Tongue (tissue), 2 donors: ENCODE results near the gene MXRA5. TPM values are rescaled to one million over a fixed set of nuclear protein-coding genes. Genes with fewer than 3 reads are reported as not detected.
A peak's percentile ranks its signal among the peaks of the same experiment; 100 is the strongest.
"Not testable (repeated sequence)": the region's sequence is repeated elsewhere in the genome, so short reads cannot be mapped to it uniquely, and the experiment has no call there.

Source experiments
- DNase-seq: peaks from one replicate; pipeline ENCODE4 v3.0.0-alpha.2; 2015
- total RNA-seq: library from RNA; depleted of rRNA; stranded (reverse); fragments of >200 nt; gene quantifications from one replicate; pipeline ENCODE4 v1.2.3, GENCODE V29; 2014

The MXRA5 gene, protein sequence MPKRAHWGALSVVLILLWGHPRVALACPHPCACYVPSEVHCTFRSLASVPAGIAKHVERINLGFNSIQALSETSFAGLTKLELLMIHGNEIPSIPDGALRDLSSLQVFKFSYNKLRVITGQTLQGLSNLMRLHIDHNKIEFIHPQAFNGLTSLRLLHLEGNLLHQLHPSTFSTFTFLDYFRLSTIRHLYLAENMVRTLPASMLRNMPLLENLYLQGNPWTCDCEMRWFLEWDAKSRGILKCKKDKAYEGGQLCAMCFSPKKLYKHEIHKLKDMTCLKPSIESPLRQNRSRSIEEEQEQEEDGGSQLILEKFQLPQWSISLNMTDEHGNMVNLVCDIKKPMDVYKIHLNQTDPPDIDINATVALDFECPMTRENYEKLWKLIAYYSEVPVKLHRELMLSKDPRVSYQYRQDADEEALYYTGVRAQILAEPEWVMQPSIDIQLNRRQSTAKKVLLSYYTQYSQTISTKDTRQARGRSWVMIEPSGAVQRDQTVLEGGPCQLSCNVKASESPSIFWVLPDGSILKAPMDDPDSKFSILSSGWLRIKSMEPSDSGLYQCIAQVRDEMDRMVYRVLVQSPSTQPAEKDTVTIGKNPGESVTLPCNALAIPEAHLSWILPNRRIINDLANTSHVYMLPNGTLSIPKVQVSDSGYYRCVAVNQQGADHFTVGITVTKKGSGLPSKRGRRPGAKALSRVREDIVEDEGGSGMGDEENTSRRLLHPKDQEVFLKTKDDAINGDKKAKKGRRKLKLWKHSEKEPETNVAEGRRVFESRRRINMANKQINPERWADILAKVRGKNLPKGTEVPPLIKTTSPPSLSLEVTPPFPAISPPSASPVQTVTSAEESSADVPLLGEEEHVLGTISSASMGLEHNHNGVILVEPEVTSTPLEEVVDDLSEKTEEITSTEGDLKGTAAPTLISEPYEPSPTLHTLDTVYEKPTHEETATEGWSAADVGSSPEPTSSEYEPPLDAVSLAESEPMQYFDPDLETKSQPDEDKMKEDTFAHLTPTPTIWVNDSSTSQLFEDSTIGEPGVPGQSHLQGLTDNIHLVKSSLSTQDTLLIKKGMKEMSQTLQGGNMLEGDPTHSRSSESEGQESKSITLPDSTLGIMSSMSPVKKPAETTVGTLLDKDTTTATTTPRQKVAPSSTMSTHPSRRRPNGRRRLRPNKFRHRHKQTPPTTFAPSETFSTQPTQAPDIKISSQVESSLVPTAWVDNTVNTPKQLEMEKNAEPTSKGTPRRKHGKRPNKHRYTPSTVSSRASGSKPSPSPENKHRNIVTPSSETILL (N-terminal part only)
- 103 TPM for total RNA-seq

DNA sequence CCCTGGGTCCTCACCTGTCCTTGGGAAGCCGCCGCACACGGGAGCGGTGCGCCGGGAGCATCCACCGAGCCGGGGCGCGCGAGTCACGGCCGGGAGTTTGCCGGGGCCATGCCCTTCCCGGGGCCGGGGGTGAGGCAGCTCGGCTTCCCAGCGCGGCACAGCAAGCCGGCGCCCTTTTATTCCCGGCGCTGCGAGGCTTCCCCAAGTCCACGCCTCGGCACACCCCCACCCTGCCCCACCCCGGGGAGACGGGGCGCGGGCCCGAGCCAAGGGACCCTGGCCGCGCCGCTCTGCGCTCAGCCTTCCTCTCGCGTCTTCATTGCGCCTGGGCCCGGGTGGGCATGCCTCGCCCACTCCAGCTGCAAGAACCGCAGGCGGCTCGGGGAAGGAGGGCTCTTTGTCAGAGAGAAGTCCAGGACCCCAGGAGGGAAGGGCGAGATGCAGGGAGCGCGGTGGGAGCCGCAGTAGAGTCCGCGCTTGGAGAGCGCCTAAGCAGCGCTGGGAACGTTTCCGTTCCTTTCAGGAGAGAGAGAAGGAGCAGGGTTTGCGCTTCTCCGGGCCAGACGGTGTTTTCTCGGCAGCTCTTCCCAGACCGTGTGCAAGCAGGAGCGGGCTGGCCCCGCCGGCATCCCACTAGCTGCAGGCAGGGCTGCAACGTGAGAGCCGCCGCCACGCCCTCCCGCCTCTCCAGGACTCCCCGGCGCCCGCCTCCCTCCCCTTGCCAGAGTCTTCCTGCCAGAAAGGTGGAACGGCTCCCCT, at the start of gene MXRA5:
Gene MXRA5 (minus strand): TSS at position 152 of the 759 bp plus-strand sequence. CDS start 2,819 bp downstream, outside the sequence.
- peak; percentile 66 for DNase-seq

DNA sequence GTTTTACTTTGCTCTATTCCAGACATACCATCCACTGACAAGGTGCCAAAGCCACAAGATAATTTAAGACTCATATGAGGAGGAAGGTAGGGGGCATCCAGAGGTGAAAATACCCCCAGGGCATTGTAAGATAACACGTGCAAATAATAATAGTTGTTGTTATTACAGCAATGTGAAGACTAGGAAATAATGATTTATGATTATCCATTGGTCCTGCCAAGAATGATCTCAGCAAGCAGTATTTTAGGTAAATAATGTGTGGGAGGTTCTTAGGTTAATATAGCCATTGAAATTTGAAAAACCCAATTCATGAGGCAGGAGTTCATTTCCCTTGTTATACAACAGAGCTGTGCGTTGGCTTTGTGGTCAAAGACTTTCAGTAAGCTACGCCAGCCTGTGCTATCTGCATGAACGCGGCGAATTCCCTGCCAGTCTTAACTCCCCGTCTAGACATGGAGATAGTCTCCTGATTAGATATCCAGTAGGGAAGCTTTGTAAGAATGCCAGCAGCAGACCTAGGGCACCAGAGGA, 47.2 kb upstream of the MXRA5 start:
- peak; percentile 15 for DNase-seq

DNA sequence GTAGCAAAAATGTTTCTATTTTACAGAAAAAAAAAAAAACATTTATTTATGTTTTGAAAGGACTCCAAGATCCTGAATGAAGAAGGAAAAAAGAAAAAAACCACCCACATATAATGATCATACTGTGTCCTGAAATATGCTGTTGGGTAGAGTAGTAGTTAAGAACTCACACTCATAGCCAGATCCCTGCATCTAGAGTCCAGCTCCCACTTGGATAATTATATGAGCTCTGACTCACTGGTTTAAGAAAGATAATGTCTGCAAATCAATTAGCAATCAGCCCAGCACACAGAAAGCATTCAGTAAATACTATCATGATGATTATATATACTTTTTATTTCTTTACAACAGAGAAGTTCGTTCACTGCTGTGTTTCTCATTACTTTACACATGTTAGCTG, 46.7 kb upstream of the MXRA5 start:
- DNase-seq = no peak

DNA sequence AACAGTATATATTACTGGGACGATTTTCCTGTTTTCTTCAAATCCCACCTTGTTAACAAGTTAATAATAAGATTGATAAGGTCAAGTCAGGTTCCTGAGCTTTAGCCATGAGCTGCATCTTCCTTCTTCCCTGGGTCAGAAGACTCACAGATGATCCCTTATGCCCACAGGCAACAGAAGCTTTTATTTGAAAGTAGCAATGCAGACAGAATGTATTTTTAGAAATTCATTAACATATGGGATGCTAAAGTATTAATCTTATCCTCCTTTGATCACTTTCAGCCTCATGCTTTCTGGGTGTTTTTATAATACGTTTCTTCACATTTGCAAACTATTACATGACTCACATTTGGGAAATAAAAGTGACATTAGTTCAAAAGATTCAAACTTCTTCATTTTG, 42.0 kb upstream of the MXRA5 start:
- DNase-seq = no peak

DNA sequence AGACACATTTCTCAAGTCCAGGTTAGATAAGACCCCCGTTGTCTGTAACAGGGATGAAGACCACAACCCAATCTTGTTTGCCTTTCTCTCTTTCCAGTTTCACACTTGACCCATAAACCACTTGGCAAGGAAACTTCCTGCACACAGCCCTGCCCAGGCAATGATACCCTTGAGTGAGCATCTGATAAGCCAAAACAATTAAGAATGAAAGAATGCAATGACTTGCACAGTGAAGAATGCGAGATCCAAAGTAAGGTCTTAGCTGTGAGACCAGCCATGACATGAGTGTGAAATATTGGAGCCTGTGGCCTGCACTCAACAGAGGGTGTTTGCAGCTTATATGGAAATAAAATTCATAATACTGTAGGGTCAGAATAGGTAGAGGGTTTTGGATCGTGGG, 37.9 kb upstream of the MXRA5 start:
- no peak for DNase-seq

DNA sequence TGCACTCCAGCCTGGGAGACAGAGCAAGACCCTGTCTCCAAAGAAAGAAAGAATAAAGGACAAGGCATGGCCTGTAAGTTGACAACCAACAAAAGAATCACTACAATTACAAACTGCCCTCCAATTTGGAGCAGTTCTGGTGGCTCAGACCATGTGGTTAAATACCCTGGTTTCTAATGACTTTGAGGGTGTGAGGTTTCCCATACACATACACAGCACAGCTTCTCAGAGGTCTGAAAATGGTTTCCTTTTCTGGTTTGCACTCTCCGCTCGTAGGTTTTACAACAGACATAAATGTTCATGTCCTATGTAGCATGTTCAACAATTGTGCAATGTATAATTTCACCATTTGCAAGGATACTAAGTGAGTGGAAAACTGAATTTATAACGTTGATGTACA, 34.2 kb upstream of the MXRA5 start:
- DNase-seq = no peak

DNA sequence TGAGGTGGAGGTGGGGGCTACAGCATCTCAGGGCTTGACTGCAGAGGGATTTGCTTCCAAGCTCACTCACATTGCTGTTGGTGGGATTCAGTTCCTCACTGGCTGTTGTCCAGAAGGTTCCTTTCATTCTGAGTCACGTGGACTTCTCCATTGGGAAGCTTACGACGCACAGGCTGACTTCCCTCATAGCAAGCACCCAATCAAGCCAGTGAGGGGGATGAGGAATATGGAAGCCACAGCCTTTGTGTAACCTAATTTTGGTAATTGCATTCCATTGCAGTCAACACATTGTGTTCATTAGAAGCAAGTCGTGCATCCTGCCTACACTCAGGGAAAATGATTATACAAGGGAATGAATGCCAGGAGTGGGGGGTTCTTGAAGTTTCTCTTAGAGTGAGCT, 32.7 kb upstream of the MXRA5 start:
- no peak for DNase-seq

DNA sequence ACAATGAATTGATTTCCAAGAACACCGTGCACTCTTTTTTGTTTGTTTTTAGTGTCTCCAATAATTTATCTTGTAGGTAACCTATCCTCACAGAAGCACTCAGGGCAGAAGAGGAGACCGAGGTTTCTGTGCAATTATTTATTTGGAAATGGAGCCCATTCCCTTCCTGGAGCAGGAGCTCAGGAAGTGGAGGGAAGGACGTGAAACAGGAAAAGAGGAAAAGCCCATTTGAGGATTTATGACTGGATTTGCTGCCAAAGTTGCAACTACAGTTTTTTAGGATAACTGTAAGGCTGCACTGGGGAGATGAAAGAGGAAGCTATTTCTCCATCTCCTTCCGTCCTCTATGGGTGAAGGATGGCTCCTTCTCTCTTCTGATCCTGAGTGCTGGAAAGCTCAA, 31.7 kb upstream of the MXRA5 start:
- DNase-seq = no peak

DNA sequence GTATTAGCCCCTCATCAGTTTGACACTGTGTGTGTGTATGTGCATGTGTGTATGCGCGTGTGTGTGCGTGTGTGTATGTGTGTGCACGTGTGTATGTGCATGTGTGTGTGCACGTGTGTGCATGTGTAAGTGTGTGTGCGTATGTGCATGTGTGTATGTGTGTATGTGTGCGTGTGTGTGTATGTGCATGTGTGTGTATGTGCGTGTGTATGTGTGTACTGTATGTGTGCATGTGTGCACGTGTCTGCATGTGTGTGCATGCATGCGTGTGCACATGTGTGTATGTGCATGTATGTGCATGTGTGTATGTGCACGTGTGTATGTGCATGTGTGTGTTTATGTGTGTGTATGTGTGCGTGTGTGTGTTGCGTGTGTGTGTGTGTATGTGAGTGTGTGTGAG, 31.1 kb upstream of the MXRA5 start:
- no peak for DNase-seq

DNA sequence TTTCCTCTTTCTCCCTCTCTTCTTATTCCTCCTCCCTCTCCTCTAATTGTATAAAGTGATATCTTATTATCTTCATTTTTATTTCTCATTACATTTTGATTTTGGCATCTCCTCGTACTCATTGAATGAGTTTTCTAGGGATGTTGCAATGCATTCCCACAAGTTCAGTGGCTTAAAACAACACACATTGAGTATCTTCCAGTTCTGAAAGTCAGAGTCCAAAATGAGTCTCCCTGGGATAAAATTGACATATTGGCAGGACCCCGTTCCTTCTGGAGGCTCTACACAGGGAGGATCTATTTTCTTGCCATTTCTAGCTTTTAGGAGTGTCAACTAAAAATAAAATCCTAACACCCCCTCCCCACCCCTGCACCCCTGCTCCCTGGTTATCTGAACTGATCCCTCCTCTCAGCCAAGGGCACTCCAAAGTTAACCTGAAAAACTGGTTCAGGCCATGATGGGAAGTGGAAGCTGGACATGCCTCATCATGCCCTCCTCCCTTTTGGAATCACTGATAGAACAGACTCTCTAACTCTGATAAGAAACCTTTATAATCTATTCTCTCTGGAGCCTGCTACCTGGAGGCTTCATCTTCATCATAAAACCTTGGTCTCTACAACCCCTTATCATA, 29.5 kb upstream of the MXRA5 start:
- not testable (repeated sequence) for DNase-seq

DNA sequence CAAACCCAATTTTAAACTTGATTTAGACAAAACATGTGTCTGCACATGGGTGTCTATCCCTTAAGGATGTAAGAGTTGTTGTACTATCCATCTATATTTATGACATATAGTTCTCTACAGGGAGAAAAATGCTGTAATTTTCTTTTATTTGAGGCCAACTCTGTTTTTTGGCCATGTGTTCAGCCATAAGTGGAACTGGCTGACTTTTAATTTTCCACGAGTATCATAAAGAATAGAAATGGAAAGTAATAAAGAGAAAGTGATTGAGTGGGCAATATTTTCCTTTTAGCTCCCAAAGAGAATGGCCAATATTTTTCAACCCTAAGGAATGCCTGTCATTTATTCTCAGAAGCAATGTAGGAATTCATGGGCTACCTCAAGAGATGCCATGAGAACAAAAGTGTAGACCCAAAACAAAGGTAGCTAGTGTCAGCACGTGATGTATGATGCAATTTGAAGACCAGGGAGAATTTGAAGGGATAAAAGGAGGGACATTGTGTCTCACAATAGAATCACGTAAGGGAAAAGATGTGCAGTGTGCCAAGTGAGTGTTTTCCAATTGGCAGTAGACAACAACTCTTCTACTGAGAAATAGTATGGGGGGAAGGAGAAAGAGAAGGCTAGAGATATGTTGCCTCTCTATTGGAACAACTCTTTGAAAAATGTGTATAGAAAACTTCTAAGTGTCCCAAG, 27.8 kb upstream of the MXRA5 start:
- DNase-seq = no peak

DNA sequence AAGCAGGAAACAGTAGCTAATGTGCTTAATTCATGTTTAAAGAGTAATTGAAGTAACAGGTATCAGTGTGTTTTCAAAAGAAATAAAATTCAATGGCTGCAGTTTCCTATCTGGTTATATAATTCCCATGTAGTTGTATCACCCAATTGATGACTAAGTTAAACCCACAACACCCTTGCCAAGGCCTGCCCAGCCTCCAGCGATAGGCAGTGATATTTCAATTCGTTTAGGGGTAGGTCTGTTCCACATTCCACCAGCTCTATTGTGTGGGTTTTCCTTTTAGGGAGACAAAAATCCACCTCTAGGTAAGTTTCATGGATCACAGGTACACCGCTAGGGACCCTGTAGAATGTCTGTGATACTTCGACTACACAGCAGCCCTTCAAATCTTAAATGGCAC, 24.7 kb upstream of the MXRA5 start:
- no peak for DNase-seq

DNA sequence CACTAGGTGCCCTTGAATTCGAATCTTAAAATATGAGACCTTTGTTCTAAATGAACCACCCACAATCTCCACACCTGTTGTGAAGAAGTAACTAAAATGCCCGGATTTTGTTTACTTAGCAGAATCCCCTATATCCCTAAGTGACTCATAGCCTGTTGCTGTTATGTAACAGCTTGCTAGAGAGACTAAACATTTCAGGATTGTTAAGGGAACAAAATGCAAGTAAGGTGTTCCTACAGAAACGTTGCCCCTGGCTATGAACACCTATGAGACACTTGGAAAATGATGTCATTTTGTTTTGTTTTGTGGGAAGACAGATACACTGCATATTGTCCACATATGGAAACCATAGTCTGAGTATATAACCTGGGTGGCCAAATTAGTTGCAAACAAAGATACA, 24.2 kb upstream of the MXRA5 start:
- no peak for DNase-seq

DNA sequence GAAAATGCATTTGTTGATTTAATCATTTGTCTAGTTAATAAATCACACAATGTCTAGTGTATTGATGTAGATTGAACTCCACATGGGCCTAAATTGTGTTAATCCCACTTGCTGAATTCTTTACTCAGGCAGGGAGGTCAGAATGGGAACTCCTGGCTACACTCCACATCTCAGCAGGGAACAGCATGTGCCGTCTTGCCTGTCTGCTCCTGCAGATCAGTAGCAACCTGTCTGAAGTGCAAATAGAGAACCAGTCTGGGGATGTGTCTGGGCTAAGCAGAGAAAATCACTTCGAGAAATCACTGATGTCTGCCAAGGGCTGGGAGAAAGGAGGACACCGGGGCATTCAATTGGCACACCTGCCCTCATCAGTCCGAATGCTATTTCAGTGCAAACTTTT, 16.5 kb upstream of the MXRA5 start:
- DNase-seq = no peak

DNA sequence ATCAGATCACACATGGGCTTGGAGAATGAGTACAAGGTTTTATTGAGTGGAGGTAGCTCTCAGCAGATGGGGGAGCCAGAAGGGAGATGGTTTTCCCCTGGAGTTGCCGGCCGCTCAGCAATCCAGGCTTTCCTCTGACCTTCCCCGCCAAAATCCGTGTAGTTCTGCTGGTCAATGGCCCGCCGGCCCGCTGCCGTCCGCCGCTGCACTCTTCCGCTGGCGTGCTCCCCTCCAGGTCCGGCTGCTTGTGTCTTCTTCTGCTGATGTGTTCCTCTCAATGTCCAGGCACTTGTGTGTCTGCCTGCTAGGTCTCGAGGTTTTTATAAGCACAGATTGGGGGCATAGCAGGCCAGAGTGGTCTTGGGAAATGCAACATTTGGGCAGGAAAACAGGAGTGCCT, 14.4 kb upstream of the MXRA5 start:
- no peak for DNase-seq

DNA sequence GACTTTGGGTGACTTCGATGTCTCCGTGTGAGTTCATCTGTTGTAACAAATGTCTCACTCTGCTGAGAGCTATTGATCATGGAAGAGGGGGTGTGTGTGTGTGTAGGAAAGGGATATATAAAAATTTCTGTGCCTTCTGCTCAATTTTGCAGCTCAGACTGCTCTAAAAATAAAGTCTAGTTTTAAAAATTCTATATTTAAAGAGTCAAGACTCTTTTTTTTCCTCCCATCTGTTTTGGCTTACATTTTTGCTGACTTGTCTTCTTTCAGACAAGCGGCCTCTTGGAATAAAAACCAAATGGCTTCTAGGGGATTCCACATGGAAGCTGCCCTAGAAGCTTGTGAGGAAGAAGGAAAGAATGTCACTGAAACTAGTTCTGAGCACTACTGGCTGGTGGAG, 6.3 kb upstream of the MXRA5 start:
- DNase-seq = not testable (repeated sequence)

DNA sequence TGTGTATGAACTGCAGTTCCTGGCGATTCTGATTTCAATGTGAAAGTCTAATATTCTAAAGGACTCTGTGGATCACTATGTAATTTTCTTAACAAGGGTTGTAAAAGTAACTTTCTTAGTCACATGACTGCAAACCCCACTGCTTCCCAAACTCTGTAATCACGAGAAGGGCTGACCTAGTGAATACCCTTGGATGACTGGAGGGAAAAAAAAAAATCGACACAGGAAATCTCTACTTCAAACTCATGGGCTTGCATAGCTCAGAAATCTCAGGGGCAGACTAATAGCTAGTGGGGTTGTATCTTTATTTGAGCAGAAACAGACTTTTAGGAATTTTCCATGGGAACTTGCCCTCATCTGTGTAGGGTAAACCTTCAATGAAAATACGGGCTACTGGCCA, 4.8 kb upstream of the MXRA5 start:
- DNase-seq = no peak

DNA sequence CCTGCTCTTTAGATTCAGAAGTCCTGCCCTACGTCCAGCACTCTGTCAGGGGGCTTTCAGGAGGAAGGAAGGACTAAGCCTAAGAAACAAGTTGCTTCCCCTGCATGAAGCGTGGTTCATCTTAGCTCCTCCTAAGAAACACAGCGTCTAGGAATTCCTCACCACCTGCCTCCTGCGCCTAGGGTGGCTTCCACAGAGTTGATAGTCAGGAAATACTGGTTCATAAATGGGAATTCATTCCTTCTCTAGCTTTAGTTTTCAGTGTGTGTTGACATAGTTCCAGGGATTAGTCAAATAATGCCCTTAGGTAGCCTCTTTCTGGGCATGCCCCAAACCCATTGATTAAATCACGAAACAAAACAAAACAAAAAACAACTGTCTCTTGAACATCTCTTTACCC, 1.7 kb upstream of the MXRA5 start:
- no peak for DNase-seq

DNA sequence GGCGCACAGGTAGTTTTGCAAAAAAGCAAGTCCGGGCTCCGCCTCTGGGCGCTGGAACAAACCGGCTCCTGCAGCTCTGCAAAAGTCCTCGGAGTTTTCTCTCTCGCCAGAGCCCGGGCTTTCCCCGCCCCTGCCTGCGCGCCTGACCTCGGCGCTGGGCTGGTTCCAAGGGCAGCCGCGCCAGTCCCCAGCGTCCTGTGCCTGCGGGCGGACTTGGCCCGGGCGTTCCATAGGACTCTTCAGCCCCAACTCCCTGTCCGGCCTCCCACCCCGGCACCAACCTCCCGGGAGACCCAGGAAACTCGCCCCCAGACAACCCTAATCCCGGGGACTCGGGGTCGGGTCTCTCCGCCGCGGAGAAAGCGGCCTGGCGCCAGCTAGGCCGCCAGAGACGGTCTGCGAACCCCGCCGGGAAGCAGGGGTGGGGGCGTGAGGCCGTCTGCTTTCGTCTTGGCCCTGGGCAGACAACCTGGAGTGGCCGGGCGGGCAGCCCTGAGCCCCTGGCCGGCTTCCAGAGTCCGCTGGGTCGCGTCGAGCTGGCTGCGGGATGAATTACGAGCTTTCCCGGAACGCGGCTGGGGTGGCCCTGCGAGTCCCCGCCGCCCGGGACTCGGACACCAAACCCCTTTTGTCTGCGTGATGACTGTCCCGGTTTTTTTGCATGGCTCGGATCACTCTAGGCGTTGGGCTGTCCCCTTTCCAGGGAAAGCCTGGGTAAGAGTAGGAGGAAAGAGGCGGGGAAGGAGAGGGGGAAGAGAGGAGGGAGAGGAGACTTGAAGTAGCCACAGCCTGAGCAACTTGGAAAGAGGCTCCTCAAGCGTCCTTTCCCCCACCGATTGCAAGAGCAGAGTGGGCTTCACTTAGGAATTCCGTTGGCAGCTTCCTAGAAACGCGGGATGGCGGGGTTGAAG, 916 bp downstream of the MXRA5 start:
- DNase-seq = peak; percentile 55
